ENCODE measurements around the gene IPPK.

DNA sequence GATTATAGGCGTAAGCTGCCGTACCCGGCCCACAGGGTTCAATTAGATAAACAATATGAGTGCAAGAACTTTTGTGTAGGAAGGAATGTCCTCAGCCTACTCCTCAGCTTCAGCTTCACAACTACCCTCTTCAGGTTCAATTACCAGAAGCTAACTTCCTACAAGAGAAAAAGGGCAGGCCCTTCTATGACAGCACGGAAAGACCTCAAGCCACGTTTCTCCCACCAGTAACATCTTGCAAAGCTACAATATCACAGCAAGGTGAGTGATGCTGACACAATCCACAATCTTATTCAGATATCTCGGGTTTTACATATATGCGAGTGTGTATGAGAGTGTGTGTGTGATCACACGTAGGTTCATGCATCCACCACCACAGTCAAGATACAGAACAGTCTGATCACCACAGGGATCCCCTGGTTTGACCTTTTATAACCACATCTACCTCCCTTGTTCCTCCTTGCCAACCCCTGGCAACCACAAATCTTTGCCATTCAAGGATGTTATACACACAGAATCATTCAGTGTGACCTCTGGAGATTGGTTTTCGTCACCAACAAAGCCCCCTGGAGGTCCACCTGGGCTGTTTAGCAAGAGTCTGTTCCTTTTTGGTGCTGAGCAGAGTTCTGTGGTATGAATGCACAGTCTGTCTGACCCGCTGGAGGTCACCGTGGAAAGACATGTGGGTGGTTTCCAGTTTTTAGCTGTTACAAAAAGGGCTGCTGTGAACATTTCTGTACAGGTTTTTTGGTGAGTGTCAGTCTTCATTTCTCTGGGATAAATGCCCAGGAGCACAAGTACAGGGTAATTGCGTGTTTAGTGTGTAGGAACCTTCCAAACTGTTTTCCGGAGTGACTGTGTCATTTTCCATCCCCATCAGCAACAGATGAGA is 38.2 kb downstream of the IPPK start:
- TF ChIP-seq, protein P1, sequence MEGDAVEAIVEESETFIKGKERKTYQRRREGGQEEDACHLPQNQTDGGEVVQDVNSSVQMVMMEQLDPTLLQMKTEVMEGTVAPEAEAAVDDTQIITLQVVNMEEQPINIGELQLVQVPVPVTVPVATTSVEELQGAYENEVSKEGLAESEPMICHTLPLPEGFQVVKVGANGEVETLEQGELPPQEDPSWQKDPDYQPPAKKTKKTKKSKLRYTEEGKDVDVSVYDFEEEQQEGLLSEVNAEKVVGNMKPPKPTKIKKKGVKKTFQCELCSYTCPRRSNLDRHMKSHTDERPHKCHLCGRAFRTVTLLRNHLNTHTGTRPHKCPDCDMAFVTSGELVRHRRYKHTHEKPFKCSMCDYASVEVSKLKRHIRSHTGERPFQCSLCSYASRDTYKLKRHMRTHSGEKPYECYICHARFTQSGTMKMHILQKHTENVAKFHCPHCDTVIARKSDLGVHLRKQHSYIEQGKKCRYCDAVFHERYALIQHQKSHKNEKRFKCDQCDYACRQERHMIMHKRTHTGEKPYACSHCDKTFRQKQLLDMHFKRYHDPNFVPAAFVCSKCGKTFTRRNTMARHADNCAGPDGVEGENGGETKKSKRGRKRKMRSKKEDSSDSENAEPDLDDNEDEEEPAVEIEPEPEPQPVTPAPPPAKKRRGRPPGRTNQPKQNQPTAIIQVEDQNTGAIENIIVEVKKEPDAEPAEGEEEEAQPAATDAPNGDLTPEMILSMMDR (IDR thresholded peaks at IDR 0.05; ENCODE audit: low read length), result no peak
- no peak for TF ChIP-seq EZH2 (optimal IDR thresholded peaks at IDR 0.05; ENCODE audit: low read depth, low read length)
